Astrocyte (in vitro differentiated cells and primary cell): ENCODE results near the gene BARX2.

ENCODE experiments used
- CTCF ChIP-seq: IDR thresholded peaks from 2 replicates; pipeline ENCODE4 v1.5.1; 2011; ENCODE audit warnings: low read depth, mild to moderate bottlenecking, inconsistent platforms, low read length, moderate library complexity; ENCODE audit not compliant: insufficient read depth
- EZH2 ChIP-seq: IDR thresholded peaks from 2 replicates; pipeline ENCODE4 v1.6.1; 2012; ENCODE audit warnings: mild to moderate bottlenecking, low read length, inconsistent platforms; ENCODE audit not compliant: insufficient read depth

DNA sequence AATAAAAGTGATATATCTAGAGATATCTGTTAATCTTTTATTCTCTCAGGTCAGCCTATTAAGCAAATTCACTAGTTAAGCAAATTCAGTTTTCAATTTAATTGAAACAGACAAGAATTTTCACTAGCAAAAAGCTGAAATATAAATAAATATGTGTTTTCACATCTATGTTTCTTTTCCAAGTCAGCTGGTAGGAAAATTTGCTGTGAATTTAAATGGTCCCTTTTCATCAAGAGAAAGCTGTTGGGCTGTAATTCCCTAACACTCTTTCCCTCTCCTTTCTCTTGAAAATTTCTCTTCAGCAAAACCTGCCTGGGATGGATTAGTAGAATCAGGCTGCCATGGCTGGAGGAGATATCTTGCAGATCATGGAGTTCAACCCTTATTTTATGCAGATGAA, 46.9 kb upstream of the BARX2 start:
- TF ChIP-seq CTCF (no peak), EZH2 (no peak)
